Medulla oblongata (tissue), 1 donor: Measurements from ENCODE around the gene KIDINS220.
A peak's percentile ranks its signal among the peaks of the same experiment; 100 is the strongest.

ENCODE experiments used
- DNase-seq: peaks from one replicate; pipeline ENCODE4 v3.0.0-alpha.2; 2015; ENCODE audit errors: extremely low spot score

The KIDINS220 gene

GRCh38 chr2:8836971-8837794 lies at the start of gene KIDINS220:
Gene KIDINS220 (minus strand): TSS chr2:8837613. CDS start chr2:8827093, 10,520 bp downstream.
- peak; percentile 95 for DNase-seq

GRCh38 chr2:8886876-8887275 lies 49.5 kb upstream of the KIDINS220 start:
- DNase-seq: no peak

- DNase-seq: no peak
These were observed 48.7 kb upstream of the KIDINS220 start for GRCh38 chr2:8886202-8886518.

GRCh38 chr2:8885449-8886201 lies 48.2 kb upstream of the KIDINS220 start:
- no peak for DNase-seq

GRCh38 chr2:8884812-8885211 lies 47.4 kb upstream of the KIDINS220 start:
- DNase-seq: no peak

- peak; percentile 33 for DNase-seq
These were observed 44.7 kb upstream of the KIDINS220 start for GRCh38 chr2:8882094-8882493.

GRCh38 chr2:8877894-8878293 lies 40.5 kb upstream of the KIDINS220 start:
- no peak for DNase-seq

GRCh38 chr2:8877332-8877731 lies 39.9 kb upstream of the KIDINS220 start:
- DNase-seq: no peak

GRCh38 chr2:8876628-8877027 lies 39.2 kb upstream of the KIDINS220 start:
- DNase-seq: no peak

- peak; percentile 76 for DNase-seq
These were observed 35.5 kb upstream of the KIDINS220 start for GRCh38 chr2:8872821-8873432.

GRCh38 chr2:8870441-8870840 lies 33.0 kb upstream of the KIDINS220 start:
- no peak for DNase-seq

- DNase-seq: no peak
These were observed 29.9 kb upstream of the KIDINS220 start for GRCh38 chr2:8867363-8867762.

- no peak for DNase-seq
These were observed 26.0 kb upstream of the KIDINS220 start for GRCh38 chr2:8863331-8863953.

- no peak for DNase-seq
These were observed 24.8 kb upstream of the KIDINS220 start for GRCh38 chr2:8862230-8862629.

GRCh38 chr2:8861797-8862196 lies 24.4 kb upstream of the KIDINS220 start:
- no peak for DNase-seq

- no peak for DNase-seq
These were observed 22.8 kb upstream of the KIDINS220 start for GRCh38 chr2:8860239-8860638.

- no peak for DNase-seq
These were observed 21.5 kb upstream of the KIDINS220 start for GRCh38 chr2:8858910-8859309.

- DNase-seq: no peak
These were observed 20.9 kb upstream of the KIDINS220 start for GRCh38 chr2:8858264-8858663.

- DNase-seq: no peak
These were observed 20.3 kb upstream of the KIDINS220 start for GRCh38 chr2:8857709-8858108.

- no peak for DNase-seq
These were observed 18.8 kb upstream of the KIDINS220 start for GRCh38 chr2:8856176-8856575.

- no peak for DNase-seq
These were observed 17.6 kb upstream of the KIDINS220 start for GRCh38 chr2:8855010-8855409.

GRCh38 chr2:8853426-8853825 lies 16.0 kb upstream of the KIDINS220 start:
- no peak for DNase-seq
